HG02798 (cell line): ENCODE data around the gene PCP4L1.
"Not testable (repeated sequence)": the region's sequence is repeated elsewhere in the genome, so short reads cannot be mapped to it uniquely, and the experiment has no call there.

Experiments
- ATAC-seq: cut with Tn5 transposase; IDR thresholded peaks from one replicate; pipeline ENCODE4 v1.9.1; 2021; ENCODE audit warnings: mild to moderate bottlenecking; ENCODE audit not compliant: unreplicated experiment, poor library complexity

PCP4L1 gene

DNA sequence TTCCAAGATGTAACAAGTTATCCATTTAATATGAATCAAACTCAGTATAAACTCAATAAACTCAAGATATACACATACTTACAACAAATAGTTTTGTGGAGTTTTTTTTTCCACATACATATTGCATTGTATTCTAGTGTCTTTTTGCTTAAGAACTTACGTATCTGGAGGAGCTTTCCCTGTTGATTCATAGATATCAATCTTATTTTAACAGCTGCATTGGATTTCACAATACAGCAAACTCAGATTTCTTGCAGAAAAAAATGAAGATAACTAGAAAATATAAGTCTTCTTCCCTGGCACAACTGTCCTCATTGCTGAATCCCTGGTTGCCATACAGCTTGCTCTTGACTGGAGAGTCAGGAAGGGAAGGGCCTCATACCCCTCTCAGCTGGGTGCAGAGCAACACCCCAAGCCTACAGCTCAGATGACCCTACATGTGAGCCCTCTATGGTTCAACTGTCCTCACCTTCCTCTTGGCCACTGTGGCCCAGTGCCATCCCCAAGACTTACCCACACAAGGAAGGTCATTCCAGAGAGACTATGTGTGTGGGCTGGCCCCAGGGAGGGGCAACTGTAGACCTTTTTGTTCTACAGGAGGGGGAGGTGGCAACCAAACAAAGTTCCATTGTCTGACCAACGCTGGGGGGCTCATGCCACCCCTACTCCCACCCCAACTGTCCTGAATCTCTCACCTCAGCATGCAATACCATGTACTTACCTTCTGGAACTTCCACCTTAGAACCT, 49.5 kb downstream of the PCP4L1 start:
- ATAC-seq, result no peak

GRCh38 chr1:161309868-161310267, 51.3 kb downstream of the PCP4L1 start, which contains the start of gene MPZ:
Gene MPZ, minus strand, starts transcription at chr1:161309968. Its CDS starts 63 bp downstream, at chr1:161309905.
- no peak for ATAC-seq

- ATAC-seq, result no peak
Observed at GRCh38 chr1:161311595-161312181, 53.1 kb downstream of the PCP4L1 start.

GRCh38 chr1:161313554-161314200, 55.1 kb downstream of the PCP4L1 start:
- no peak for ATAC-seq

- peak; percentile 98 for ATAC-seq
Observed at GRCh38 chr1:161314201-161314981, 55.8 kb downstream of the PCP4L1 start, which contains the start of gene SDHC. Gene SDHC, plus strand, starts transcription at chr1:161314381. Its CDS starts 25 bp downstream, at chr1:161314406.

DNA sequence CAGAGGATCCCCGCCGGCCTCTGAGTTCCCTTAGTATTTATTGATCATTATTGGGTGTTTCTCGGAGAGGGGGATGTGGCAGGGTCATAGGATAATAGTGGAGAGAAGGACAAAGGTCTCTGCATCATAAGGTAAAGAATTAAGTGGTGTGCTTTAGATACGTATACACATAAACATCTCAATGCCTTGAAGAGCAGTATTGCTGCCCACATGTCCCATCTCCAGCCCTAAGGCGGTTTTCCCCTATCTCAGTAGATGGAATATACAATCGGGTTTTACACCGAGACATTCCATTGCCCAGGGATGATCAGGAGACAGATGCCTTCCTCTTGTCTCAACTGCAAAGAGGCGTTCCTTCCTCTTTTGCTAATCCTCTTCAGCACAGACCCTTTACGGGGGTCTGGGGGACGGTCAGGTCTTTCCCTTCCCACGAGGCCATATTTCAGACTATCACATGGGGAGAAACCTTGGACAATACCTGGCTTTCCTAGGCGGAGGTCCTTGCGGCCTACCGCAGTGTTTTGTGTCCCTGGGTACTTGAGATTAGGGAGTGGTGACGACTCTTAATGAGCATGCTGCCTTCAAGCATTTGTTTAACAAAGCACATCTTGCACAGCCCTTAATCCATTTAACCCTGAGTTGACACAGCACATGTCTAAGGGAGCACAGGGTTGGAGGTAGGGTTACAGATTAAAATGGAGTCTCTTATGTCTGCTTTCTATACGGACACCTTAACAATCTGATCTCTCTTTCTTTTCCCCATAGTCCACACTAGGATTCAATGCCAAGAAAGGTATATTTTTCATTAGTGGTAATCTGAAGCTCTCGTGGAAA, 57.5 kb downstream of the PCP4L1 start:
- not testable (repeated sequence) for ATAC-seq

DNA sequence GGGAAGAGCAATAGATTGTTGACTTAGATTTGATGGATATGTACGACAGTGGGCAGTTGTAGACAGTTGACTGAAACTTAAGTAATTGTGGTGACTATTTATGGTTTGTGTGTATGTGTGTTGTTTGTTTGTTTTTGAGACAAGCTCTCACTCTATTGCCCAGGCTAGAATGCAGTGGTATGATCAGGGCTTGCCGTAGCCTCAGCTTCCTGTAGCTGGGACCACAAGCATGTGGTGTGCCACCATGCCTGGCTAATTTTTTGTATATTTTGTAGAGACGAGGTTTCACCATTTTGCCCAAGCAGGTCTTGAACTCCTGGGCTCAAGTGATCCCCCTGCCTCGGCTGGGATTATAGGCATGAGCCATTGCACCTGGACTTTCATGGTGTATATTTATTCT, 65.5 kb downstream of the PCP4L1 start:
- no peak for ATAC-seq

DNA sequence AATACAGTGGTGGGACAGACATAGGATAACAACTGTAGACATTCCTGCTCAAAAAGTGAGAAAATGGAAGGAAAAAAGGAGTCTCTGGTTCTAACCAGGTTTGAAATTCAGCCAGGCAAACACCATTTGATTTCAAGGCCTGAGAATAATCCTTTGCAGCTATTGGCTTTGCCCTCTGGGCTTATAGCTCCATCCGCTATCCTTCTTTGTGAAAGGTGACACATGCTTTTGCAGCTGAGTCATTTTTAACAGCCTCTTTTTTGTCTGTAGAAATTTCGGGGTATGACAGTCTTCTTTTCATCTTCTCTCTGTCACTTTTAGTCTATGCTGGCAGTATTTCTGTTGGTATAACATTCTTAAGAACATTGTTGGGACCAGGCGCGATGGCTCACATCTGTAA, 71.8 kb downstream of the PCP4L1 start:
- ATAC-seq, result no peak

- no peak for ATAC-seq
Observed at GRCh38 chr1:161333166-161333565, 74.6 kb downstream of the PCP4L1 start.
